GM21529 (cell line): ENCODE data around the gene EZH2.

Source experiments
- ATAC-seq: cut with Tn5 transposase; IDR thresholded peaks from one replicate; pipeline ENCODE4 v1.9.1; 2021; ENCODE audit not compliant: unreplicated experiment

EZH2 gene

DNA sequence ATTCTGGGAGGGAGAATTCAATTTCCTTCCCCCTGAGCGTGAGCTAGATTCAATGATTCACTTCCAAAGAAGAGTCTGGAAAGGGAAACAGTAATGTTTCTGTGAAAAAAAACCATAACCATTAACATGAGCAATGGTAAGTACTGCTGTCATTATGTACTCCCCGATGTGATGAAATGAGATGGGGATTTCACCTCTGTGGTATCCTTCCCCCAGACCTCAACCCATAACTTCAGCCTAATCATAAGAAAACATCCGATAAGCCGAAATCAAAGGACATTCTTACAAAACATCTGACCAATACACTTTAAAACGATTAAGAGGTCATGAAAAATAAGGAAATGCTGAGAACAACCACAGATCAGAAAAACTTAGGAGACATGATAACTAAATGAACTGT is 27.2 kb downstream of the EZH2 start:
- ATAC-seq: no peak

DNA sequence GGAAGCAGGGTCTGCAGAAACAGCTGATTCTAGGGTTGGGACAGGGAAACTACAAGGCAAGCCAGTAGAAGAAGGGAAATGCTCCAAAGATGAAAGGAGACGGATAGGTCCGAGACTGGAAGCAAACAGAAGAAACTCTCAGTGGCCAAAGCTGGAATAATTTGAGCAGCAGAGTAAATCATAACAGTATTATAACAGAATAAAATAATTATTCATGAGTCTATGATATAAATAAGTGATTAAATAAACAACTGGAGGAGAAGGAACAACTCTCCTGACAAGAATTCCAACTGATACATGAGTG is 27.6 kb downstream of the EZH2 start:
- ATAC-seq: no peak

DNA sequence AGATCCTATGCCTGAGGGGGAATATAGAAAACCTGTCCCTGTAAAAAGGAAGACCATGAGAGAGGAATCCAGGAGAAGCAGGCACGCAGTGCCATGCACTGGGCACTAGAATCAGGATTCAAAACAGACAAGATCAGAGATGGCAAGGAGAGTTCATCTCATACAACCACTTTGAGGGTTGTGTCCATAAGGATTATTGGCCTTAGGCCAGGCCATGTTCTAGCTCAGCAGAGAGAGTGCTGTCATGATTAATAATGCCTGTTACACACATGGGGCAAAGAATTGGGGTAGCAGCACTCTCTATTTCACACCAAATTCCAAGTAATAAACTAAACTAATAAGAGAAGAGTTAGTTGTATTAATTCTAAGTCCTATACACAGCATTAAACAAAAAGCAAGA is 29.1 kb downstream of the EZH2 start:
- ATAC-seq: no peak

DNA sequence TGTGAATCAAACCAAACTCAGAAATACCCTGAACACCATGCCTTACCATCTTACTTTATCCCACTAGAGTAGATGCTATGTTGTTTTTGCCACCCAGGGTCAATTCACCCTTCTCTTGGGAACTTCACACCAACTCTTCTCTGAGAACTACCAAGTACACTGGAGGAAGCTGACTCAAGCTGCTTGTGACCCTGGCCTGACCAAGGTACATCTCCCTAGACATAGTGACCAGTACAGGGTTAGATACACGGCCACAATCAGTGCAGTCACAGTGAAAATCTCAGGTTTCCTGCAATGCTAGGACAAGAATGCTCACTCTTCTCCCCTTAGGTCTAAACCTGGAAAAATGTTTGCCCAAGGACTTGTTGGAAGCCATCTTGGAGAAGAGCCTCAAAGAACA is 31.8 kb downstream of the EZH2 start:
- ATAC-seq: no peak

DNA sequence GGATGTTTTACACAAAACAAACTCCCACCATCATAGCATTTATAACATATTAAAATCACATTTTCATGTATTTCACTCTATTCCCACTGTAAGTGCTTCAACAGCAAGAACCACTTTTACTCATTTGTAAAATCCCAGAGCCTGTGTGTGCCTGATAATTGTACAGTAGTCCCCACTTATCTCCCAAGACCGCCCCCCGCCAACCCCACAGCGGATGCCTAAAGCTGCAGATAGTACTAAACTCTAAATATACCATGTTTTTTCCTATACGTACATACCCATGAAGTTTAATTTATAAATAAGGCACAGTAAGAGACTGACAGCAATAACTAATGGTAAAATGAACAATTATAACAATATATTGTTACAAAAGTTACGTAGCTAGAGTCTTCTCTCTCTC is 33.5 kb downstream of the EZH2 start:
- ATAC-seq: no peak

DNA sequence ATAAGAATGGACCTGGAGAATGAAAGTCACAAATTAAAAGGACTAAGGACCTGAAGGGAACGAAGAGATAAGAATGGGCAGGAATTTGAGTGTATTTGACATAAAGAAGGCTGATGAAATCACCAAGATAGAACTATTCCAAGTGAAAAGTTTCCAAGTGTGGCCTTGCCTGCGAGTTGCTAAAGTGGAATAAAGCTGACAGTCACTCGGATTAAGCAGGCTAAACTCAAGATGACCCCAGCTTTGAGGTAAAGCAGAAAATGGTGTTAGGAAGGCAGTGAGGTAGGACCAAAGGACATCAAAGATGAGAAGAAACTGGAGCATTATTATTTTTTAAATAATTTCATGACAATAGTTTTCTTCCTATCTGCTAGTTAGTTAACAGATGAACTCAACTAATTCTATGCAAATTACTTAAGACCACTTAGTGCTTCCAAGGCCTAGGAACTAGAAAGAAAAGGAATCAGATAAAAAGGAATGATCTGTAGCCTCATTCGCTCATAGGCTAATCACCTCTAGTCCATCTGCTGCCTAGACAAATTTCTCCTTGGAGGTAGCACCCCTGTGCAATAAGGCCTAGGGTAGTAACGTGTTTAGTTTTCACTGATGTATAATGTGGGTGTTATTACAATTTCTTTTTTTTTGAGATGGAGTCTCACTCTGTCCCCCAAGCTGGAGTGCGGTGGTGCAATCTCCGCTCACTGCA is 34.5 kb downstream of the EZH2 start:
- no peak for ATAC-seq

DNA sequence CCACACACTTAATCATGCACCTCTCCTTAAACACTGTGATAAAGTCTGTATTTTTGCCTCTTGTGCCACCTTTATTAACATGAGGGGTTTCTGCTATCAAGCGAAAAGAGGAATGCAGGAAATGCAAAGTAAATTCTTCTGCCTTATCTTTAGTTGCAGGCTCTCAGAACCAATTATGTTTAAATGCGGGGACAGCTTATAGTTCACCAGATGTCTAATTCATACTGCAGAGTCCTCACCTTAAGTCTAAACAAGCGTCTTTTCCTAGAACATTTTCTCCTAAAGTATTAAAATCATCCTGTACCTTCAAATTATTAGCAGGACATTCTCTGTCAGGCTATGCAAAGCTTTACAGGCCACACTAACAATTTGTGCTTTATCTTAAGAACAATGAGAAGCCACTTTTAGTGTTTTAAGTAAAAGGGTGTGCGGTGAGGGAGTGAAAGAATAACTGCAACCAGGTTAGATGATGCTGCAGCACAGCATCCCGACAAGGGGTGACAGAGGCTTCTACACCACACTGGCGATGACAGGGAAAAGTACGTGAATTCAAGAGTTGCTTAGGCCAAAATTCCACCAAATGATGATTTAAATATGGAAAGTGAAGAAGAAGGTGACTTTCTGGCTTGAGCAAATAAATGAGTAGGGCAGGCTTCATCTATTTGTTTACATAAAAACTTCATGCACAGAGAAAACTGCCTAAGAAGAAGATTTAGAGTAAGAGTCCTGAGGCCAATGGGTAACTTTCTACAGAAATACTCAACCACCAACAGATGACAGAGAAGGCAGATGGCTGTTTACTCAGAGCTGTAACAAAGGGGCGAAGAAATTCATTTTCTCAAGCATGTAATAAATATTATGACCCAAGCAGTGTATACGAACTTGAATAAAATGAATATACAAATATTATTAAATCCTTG is 36.0 kb downstream of the EZH2 start:
- no peak for ATAC-seq

DNA sequence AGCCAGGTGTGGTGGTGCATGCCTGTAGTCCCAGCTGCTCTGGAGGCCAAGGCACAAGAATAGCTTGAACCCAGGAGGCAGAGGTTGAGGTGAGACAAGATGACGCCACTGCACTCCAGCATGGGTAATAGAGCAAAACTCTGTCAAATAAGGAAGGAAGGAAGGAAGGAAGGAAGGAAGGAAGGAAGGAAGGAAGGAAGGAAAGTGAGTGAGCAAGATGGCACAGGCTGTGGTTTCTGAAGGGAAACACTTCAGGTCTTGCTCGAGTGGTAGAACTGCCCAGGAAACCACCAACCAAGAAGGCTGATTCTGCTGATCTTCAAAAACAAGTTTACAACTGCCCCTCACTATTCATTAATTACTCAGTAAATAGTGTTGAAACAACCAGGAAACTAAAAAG is 45.2 kb downstream of the EZH2 start:
- ATAC-seq: no peak

DNA sequence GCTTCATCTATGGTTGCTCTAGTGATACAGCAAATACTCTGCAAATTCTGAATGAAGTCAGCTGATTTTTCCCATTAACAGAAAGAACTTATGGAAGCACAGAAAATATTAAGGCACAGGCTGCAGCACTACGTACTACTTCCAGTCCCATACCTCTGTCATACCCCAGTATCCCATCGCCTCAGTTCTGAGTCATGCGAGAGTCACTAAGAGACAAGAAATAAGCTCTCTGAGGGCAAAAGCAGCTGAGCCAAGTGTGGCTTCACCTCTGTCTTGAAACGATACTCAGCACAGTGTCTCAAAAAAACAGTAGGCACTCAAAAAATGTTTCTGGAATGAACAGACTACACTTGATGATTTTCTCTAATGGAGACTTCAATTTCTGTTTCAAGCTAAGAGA is 48.2 kb downstream of the EZH2 start:
- no peak for ATAC-seq

DNA sequence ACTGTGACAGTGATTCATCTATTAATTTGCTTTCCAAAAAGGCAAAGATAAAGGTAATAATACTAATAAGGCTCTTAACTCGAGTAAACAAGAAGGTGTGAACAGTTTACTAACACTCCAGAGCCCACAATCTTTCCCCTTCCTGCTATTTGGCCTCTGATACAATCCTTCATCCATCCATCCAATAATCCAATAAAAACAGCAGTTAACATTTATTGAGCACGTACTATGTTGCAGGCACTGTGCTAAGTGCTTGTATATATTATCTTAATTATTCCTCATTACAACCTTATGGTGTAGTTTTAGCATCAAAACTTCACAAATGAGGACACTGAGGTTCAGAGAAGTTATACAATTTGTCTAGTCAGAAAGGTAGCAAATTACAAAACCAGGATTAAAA is 49.5 kb downstream of the EZH2 start:
- ATAC-seq: no peak

DNA sequence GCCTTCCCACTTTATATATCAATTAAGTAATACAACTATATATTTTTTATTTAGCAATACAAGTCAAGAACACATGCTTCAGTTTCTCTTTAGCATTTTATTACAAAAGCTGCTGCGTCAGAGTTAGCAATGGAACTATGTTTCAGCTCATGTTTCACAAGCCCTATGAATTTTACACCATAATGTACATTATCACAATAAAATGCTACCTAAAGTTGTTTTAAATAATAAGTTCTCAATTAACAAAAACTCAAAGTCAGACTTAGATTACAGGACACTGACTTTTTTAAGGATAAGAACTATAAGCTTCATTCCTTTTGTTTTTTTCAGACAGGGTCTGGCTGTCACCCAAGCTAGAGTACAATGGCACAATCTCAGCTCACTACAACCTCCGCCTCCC is 52.3 kb downstream of the EZH2 start:
- ATAC-seq: no peak

DNA sequence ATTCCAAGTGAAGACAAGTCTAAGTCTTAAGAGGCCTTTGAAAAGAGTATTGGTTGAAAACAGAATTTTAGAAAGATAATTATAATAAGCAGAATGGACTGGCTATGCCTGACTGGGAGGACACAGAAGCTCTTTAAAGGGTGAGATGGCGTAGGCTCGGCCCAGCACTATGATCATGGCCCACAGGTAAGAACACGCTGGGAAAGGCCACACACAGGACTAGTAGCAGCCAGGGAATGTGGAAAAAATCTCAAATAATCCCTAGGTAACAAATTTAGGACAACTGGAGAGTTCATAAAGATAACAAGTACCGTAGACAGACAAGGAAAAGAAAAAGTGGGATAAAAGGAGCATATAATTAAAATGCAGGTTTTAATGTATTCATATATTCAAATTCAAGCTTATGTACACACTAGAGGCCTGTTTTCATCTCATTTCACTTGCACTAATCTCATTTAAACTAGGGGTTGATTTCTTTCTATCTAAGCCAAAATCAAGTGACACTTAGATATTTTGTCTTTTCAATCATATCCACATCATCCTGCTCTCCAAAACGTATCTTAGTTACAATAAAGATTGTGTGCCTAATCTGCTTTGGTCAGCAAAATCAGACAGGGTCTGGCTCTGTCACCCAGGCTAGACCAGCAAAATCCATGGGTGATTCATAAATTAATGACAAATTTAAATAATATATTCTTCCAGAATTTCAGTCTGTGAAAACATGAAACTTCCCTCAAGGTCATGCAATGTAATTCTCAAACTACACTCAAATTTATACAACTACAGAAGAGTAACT is 53.0 kb downstream of the EZH2 start:
- ATAC-seq: no peak

DNA sequence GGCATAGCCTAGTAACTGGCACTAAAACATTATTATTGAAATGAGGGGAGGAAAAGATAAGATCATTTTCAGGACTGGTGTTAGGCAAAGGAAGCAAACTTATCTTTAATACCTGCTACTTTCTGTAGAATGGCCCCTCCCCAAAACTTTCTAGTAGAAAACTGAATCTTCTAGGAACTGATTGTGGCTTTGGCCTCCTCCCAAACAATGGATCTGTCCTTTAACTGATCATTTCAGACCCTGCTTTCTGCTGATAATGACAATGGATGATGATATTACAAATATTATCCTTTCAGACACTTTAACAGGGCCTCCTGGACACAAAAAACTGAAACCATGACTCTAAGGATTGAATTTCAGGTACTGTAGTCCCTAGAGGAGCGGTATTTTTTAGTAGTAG is 55.1 kb downstream of the EZH2 start:
- ATAC-seq: no peak

DNA sequence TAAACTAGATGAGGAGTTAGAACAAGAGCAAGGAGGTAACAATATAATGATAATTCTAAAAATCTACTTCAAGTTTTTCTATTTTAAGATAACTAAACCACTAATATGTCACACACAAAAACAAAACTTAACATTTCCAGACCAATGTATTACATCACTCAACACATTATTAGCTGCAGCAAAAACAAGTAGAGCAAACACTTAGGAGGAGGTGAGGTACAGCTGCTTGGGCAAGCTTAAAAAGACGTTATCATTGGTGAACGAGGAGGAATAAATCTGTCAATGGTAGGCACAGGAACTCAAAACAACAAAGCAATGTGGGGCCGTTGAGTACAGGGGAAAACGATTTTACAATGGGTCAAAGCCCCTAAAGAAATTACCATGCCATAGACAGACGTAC is 58.8 kb downstream of the EZH2 start:
- ATAC-seq: no peak

DNA sequence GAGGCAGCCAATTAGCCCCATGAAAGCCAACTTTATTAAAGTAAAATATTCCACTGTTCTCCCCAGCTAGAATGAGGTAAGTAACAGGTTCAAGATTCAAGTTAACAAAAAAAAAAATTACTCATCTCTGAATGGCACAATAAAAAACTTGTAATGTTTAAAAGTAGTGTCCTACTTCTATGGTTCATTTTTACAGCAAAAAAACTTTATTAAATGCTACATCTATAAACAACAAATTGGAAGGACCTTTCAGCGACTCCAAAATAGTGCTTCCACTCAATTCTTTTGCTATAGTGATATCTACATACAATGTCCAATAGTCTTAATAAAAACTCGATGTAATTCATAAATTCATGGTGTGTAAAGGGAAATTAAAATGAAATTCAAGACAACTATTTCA is 59.2 kb downstream of the EZH2 start:
- ATAC-seq: no peak

DNA sequence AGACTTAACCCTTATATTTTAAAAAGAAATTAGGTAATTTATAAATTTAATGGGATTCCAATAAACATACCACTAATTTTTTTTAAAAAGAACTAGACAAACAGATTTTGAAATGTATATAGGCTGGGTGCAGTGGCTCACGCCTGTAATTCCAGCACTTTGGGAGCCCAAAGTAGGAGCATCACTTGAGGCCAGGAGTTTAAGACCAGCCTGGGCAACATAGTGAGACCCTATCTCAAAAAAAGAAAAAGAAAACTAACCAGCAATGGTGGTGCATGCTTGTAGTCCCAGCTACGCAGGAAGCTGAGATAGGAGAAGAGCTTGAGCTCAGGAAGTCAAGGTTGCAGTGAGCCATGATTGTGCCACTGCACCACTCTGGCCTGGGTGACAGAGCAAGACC is 62.7 kb downstream of the EZH2 start:
- ATAC-seq: no peak

DNA sequence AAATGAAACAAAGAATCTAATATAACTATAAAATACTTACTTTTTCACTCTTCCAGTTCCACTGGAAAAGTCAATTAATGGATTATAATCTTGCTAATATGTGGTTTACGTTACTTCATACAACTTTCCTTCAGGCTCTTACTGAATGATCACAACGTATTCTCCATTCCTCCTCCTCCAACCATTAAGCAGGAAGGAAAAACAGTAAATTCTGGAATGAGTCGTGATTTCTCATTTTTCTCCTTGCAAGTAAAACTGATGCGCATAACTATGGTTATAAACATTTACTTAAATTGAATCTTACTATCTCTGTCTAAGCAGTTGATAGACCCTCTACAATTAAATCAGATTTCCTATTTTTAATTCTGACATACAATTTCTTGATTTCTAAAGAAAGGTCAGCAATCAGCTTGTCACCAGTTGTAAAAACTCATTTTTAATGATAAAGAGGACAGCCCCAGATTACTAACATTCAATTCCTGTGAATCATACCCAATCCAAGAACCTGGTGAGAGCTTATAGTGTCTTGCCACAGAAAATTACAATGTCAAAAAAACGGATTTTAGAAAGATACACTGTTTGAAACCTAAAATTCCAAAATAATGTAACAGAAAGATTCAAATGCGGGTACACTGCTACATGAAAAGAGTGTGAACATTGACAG is 64.3 kb downstream of the EZH2 start:
- ATAC-seq: no peak

DNA sequence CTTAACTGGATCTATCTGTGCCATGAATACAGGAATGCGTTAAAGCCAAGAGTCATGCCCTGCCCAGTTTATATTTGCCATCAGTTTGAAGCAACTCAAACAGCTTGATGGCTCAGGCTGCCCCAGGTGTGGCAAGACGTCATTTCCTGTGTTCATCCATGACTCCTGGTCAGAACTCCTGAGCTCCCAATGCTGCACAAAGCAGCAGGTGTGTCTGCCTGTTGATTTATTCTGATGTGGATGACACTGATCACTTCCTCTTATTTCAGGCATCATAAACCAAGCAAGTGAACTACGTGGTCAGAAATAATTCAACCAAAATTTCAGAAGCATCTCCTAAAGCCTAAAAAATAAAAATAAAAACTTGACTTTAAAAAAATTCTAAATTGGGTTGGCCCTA is 68.5 kb downstream of the EZH2 start:
- no peak for ATAC-seq

DNA sequence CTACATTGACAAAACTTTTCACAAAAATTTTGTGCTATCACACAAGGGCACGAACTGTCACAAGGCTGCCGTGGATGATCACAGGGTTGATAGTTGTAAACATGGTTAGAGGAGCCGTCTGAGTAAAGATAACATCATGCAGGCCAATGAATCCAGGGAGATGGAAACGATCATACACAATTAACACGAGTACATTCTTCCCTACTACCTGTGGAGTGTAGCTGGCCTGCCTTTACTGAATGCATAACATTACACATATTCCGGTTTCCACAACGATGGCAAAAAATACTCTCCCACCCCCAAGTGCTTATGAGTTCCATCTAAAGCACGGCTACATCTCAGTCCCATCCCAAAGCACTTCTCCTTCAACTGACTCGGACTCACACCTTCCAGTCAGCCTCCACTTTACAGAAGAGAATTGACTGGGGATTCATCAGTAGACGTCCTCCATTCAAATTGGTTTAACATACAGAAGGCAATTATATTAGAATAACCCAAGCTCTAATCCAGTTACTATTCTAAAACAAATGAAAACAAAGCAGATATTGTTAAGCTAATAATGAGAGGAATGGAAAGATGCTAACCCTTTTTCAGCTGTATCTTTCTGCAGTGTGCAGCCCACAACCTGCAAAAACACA is 69.0 kb downstream of the EZH2 start:
- no peak for ATAC-seq

DNA sequence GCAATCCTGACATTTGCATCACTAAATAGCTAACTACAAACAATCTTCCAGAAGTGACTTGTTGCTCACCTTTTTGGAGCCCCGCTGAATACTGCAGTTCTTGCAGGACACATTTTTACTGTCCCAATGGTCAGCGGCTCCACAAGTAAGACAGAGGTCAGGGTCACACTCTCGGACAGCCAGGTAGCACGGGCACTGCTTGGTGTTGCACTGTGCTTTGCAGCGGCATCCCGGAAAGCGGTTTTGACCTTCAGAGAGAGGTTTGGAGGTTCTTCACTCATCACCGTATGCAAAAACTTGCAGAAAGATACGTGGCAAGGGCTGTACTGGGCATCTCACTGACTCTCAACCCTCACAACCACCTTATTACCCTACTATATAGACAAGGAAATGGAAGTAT is 70.2 kb downstream of the EZH2 start:
- ATAC-seq: no peak

DNA sequence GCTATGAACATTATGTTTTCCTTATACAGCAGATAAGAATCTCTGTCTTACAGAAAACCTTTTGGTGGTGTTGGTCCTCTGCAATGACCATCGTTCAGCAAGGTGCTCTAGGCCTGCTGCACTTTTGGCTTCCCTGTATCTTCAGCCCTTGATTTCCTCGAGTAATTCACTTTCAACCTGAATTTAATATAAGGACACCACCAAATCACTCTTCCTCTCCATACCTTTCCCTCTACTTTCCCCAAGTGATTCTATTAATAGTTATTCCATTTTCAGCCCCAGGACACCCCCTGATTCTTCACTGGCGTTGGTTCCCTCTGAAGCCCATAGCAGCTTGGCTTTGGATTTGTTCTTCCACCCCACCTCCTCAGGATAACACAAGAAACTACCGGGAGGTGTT is 72.2 kb downstream of the EZH2 start:
- no peak for ATAC-seq
